ENCODE data around the gene RAVER1. TPM values are rescaled to one million over a fixed set of nuclear protein-coding genes. Genes with fewer than 3 reads are reported as not detected.
"Not testable (repeated sequence)": the region's sequence is repeated elsewhere in the genome, so short reads cannot be mapped to it uniquely, and the experiment has no call there.

The RAVER1 gene
- total and polyA plus RNA-seq, 2 donors, result 5.9 to 15.4 TPM

DNA sequence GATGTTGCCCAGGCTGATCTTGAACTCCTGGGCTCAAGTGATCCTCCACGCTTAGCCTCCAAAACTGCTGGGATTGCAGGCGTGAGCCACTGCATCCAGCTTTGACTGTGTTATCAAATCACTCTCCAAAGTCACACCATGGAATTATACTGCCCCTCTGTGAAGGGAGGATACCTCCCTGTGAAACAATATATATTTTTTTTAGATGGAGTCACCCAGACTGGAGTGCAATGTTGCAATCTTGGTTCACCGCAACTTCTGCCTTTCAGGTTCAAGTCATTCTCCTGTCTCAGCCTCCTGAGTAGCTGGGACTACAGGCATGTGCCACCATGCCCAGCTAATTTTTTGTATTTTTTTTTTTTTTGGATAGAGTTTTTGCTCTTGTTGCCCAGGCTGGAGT is 39.4 kb upstream of the RAVER1 start:
- Histone ChIP-seq H3K27ac (ENCODE audit: low read depth in 1 of 2, low read length in 1 of 2) (no peak overlapping the region), H3K4me3 (ENCODE audit: low read length in 2 of 2) (no peak overlapping the region), H3K27me3 (ENCODE audit: control insufficient read depth in 2 of 2, insufficient read depth in 1 of 2, low read length in 1 of 2) (no peaks in the 10 kb centered on the region), H3K36me3 (ENCODE audit: control insufficient read depth in 2 of 2, insufficient read depth in 2 of 2, low read length in 1 of 2) (peaks cover 38 to 49% of the 10 kb centered on the region in 2 donors), H3K9me3 (ENCODE audit: control insufficient read depth in 2 of 2, insufficient read depth in 1 of 2, low read length in 1 of 2) (no peaks in the 10 kb centered on the region), H3K4me1 (ENCODE audit: control insufficient read depth in 2 of 2, insufficient read depth in 2 of 2, low read length in 2 of 2) (no peaks in the 10 kb centered on the region)
- WGBS, result 98% methylated on average over 3 of the region's 3 CpGs
- DNase-seq (ENCODE audit: low read depth in 6 of 9, low spot score in 9 of 9), result no peak

DNA sequence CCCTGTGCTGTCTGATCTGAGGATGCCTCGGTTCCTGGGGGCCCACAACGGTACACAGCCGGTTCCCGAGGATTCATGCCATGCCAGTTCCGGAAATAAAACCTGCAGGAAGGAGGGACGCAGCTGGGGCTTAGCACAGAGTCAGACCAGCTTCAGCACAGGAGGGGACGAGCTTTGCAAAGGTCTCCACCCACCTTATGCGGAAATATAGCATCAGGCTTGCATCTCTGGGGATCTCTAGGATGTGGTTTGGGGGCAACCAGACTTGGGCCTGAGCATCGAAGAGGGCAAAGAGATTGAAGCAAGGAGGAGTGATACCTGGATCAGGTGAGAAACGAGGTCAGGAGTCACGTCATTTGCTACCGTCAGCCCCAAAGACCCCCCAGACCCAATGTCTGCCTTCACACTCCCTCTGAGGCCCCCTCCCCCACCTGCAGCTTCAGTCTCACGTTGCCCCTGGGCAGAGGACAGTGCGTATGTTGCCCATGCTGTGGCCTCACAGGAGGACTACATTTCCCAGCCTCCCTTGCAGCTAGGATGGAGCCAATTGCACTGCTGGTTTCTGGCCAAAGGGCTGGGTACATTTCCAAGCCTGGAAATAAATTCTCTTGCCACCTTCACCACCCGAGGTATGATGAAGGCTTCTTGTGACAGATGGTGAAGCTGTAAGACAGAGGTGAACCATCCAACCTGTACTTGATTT is 34.9 kb upstream of the RAVER1 start:
- Histone ChIP-seq H3K4me3 (ENCODE audit: low read length in 2 of 2) (no peak overlapping the region), H3K4me1 (ENCODE audit: control insufficient read depth in 2 of 2, insufficient read depth in 2 of 2, low read length in 2 of 2) (no peaks in the 10 kb centered on the region), H3K27ac (ENCODE audit: low read depth in 1 of 2, low read length in 1 of 2) (no peak overlapping the region), H3K9me3 (ENCODE audit: control insufficient read depth in 2 of 2, insufficient read depth in 1 of 2, low read length in 1 of 2) (no peaks in the 10 kb centered on the region), H3K27me3 (ENCODE audit: control insufficient read depth in 2 of 2, insufficient read depth in 1 of 2, low read length in 1 of 2) (no peaks in the 10 kb centered on the region), H3K36me3 (ENCODE audit: control insufficient read depth in 2 of 2, insufficient read depth in 2 of 2, low read length in 1 of 2) (peaks cover 55 to 76% of the 10 kb centered on the region in 2 donors)
- DNase-seq (ENCODE audit: low read depth in 6 of 9, low spot score in 9 of 9), result no peak
- 97% methylated on average over 15 of the region's 15 CpGs for WGBS

DNA sequence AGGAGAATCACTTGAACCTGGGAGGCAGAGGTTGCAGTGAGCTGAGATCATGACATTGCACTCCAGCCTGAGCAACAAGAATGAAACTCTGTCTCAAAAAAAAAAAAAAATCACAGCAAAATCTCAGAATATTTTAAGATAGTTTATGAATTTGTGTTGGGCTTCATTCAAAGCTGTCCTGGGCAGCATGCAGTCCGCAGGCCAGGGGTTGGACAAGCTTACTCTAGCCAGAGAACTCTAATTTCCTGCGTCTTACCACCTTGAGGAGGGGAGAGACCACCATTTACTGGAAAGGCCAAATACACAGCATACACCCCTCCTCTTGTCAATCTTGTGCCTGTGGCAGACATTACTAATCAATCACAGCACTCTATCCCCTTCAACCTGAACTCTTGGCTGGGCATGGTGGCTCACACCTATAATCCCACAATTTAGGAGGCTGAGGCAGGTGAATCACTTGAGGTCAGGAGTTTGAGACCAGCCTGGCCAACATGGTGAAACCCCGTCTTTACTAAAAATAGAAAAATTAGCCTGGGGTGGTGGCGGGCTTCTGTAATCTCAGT is 33.7 kb upstream of the RAVER1 start:
- DNase-seq (ENCODE audit: low read depth in 6 of 9, low spot score in 9 of 9); H3K27ac ChIP-seq (ENCODE audit: low read depth in 1 of 2, low read length in 1 of 2); H3K9me3 ChIP-seq (ENCODE audit: control insufficient read depth in 2 of 2, insufficient read depth in 1 of 2, low read length in 1 of 2); H3K4me1 ChIP-seq (ENCODE audit: control insufficient read depth in 2 of 2, insufficient read depth in 2 of 2, low read length in 2 of 2); H3K27me3 ChIP-seq (ENCODE audit: control insufficient read depth in 2 of 2, insufficient read depth in 1 of 2, low read length in 1 of 2); H3K4me3 ChIP-seq (ENCODE audit: low read length in 2 of 2): not testable (repeated sequence)
- 97% methylated on average over 4 of the region's 4 CpGs for WGBS
- peaks cover 63 to 81% of the 10 kb centered on the region in 2 donors for H3K36me3 ChIP-seq (ENCODE audit: control insufficient read depth in 2 of 2, insufficient read depth in 2 of 2, low read length in 1 of 2)

DNA sequence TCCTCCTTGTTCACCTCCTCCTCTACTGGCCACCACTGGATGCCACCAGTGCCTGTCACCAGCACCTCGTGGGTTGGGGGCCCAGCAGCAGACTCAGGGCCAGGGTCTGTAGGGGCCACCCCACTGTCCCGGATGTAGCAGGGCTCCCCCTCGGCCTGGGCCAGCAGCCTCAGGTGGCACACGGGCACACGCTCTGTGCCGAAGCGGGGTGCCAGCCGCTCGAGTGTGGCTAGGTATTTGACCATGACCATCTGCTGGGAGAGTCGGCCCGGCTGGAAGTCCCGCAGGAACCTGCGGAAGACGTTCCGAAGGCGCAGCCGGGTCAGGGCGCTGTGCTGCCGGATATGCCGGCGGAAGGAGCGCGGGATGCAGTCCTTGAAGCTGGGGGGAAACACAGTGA is 32.2 kb upstream of the RAVER1 start:
- no peaks in the 10 kb centered on the region for H3K27me3 ChIP-seq (ENCODE audit: control insufficient read depth in 2 of 2, insufficient read depth in 1 of 2, low read length in 1 of 2)
- 98% methylated on average over 23 of the region's 23 CpGs for WGBS
- H3K27ac ChIP-seq (ENCODE audit: low read depth in 1 of 2, low read length in 1 of 2), result no peak overlapping the region
- no peak overlapping the region for H3K4me3 ChIP-seq (ENCODE audit: low read length in 2 of 2)
- peaks cover 75 to 91% of the 10 kb centered on the region in 2 donors for H3K36me3 ChIP-seq (ENCODE audit: control insufficient read depth in 2 of 2, insufficient read depth in 2 of 2, low read length in 1 of 2)
- DNase-seq (ENCODE audit: low read depth in 6 of 9, low spot score in 9 of 9), result no peak
- H3K9me3 ChIP-seq (ENCODE audit: control insufficient read depth in 2 of 2, insufficient read depth in 1 of 2, low read length in 1 of 2), result no peaks in the 10 kb centered on the region
- H3K4me1 ChIP-seq (ENCODE audit: control insufficient read depth in 2 of 2, insufficient read depth in 2 of 2, low read length in 2 of 2), result no peaks in the 10 kb centered on the region

DNA sequence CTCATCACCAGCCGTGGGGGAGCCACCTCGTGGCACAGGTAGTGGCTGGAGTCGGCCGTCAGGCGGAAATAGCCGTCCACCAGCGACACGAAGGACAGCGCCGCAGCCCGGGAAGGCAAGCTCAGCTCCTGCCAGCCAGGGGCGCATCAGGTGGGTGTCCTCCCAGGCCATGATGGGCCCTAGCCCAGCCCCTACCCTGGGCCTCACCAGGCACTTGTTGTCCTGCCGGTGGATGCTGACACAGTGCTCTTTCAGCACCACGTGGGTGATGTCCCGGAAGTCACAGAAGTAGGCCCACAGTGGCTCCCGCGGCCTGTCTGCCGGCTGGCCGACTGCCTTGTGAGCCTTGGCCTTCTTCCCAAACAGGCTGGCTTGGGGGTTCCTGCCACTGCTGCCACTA is 31.3 kb upstream of the RAVER1 start:
- no peaks in the 10 kb centered on the region for H3K4me1 ChIP-seq (ENCODE audit: control insufficient read depth in 2 of 2, insufficient read depth in 2 of 2, low read length in 2 of 2)
- H3K27me3 ChIP-seq (ENCODE audit: control insufficient read depth in 2 of 2, insufficient read depth in 1 of 2, low read length in 1 of 2), result no peaks in the 10 kb centered on the region
- H3K4me3 ChIP-seq (ENCODE audit: low read length in 2 of 2), result no peak overlapping the region
- H3K27ac ChIP-seq (ENCODE audit: low read depth in 1 of 2, low read length in 1 of 2), result no peak overlapping the region
- no peak for DNase-seq (ENCODE audit: low read depth in 6 of 9, low spot score in 9 of 9)
- peaks cover 79 to 91% of the 10 kb centered on the region in 2 donors for H3K36me3 ChIP-seq (ENCODE audit: control insufficient read depth in 2 of 2, insufficient read depth in 2 of 2, low read length in 1 of 2)
- no peaks in the 10 kb centered on the region for H3K9me3 ChIP-seq (ENCODE audit: control insufficient read depth in 2 of 2, insufficient read depth in 1 of 2, low read length in 1 of 2)
- WGBS, result 97% methylated on average over 19 of the region's 19 CpGs

DNA sequence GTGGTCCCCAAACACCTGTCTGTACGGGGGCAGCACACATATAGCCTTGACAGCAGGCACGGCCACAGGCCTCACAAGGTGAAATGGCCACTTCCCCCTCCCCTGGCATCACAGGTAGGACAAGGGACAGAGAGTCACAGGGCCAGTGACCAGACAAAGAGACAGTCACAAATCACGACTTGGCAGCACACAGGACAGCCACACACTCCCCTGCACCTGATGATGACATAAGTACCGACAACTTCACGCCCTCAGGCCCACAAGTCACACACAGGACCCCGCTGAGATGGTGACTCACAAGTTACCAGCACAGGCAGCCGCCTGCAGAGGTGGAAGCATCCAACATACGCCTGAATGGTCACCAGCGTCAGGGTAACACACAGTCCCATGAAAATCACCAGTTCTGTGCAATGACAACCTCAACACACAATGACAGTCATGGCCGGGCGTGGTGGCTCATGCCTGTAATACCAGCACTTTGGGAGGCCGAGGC is 30.5 kb upstream of the RAVER1 start:
- no peak for DNase-seq (ENCODE audit: low read depth in 6 of 9, low spot score in 9 of 9)
- Histone ChIP-seq H3K27ac (ENCODE audit: low read depth in 1 of 2, low read length in 1 of 2) (no peak overlapping the region), H3K4me1 (ENCODE audit: control insufficient read depth in 2 of 2, insufficient read depth in 2 of 2, low read length in 2 of 2) (no peaks in the 10 kb centered on the region), H3K9me3 (ENCODE audit: control insufficient read depth in 2 of 2, insufficient read depth in 1 of 2, low read length in 1 of 2) (no peaks in the 10 kb centered on the region), H3K27me3 (ENCODE audit: control insufficient read depth in 2 of 2, insufficient read depth in 1 of 2, low read length in 1 of 2) (no peaks in the 10 kb centered on the region), H3K36me3 (ENCODE audit: control insufficient read depth in 2 of 2, insufficient read depth in 2 of 2, low read length in 1 of 2) (peaks cover 77 to 91% of the 10 kb centered on the region in 2 donors), H3K4me3 (ENCODE audit: low read length in 2 of 2) (no peak overlapping the region)
- WGBS, result 97% methylated on average over 12 of the region's 12 CpGs

DNA sequence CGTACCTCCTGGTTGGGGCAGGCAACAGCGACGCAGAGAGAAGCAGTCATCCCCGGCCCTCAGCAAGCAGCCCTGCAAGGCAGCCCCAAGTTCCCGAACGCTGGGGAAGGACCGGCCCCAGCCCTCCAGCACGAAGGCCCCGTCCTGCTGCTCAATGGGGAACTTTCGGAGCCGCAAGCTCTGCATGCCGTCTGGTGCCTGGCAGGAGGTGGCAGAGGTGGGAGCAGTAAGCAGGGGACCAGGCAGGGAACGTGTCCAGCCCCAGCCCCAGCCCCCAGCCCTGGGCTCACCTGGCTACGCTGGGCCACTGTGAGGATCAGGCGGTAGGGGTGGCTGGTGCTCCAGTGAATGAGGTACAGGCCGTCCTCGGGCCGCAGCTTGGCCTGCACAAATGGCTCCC is 28.9 kb upstream of the RAVER1 start:
- Histone ChIP-seq H3K9me3 (ENCODE audit: control insufficient read depth in 2 of 2, insufficient read depth in 1 of 2, low read length in 1 of 2) (no peaks in the 10 kb centered on the region), H3K4me1 (ENCODE audit: control insufficient read depth in 2 of 2, insufficient read depth in 2 of 2, low read length in 2 of 2) (no peaks in the 10 kb centered on the region), H3K4me3 (ENCODE audit: low read length in 2 of 2) (no peak overlapping the region), H3K27ac (ENCODE audit: low read depth in 1 of 2, low read length in 1 of 2) (no peak overlapping the region), H3K36me3 (ENCODE audit: control insufficient read depth in 2 of 2, insufficient read depth in 2 of 2, low read length in 1 of 2) (peaks cover 76 to 91% of the 10 kb centered on the region in 2 donors), H3K27me3 (ENCODE audit: control insufficient read depth in 2 of 2, insufficient read depth in 1 of 2, low read length in 1 of 2) (no peaks in the 10 kb centered on the region)
- DNase-seq (ENCODE audit: low read depth in 6 of 9, low spot score in 9 of 9), result no peak
- 97% methylated on average over 18 of the region's 18 CpGs for WGBS

DNA sequence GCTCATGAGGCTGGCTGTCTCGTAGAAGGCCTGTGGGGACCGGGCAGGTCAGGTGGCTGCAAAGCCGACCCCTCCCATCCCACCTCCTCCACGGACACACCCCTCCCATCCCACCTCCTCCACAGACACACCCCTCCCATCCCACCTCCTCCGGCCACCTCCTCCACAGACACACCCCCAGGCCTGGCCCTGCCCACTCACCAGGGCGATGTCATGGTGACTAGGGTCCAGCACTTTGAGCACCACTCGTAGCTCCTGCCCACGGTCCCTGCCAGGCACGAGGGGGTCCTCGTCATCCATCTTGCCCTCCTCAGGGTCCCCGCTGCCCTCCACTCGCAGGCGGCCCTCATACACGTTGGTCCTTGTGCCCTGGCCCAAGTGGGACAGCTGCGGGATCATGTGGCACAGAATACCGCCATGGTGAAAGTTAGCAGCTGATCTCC is 28.3 kb upstream of the RAVER1 start:
- WGBS, result 95% methylated on average over 16 of the region's 16 CpGs
- Histone ChIP-seq H3K4me3 (ENCODE audit: low read length in 2 of 2) (no peak overlapping the region), H3K4me1 (ENCODE audit: control insufficient read depth in 2 of 2, insufficient read depth in 2 of 2, low read length in 2 of 2) (no peaks in the 10 kb centered on the region), H3K36me3 (ENCODE audit: control insufficient read depth in 2 of 2, insufficient read depth in 2 of 2, low read length in 1 of 2) (peaks cover 78 to 91% of the 10 kb centered on the region in 2 donors), H3K27me3 (ENCODE audit: control insufficient read depth in 2 of 2, insufficient read depth in 1 of 2, low read length in 1 of 2) (no peaks in the 10 kb centered on the region), H3K27ac (ENCODE audit: low read depth in 1 of 2, low read length in 1 of 2) (no peak overlapping the region), H3K9me3 (ENCODE audit: control insufficient read depth in 2 of 2, insufficient read depth in 1 of 2, low read length in 1 of 2) (no peaks in the 10 kb centered on the region)
- DNase-seq (ENCODE audit: low read depth in 6 of 9, low spot score in 9 of 9), result no peak

DNA sequence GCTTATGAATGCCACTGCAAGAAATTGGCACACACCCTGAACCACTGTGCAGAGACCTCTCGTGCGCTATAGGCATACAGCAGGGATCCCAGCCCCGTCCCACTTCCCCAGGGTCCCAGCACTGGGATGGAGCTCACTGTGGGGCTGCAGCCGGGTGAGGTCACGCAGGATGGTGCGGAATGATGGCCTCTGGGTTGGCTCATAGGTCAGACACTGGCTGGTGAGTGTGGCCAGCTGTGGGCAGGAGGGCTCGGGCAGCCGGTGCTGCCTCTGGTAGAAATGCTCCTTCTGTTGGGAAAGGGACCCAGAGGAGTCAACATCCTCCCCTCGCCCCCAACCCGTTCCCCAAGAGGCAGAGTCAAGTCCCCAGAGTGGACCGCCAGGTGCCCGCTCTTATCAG is 23.1 kb upstream of the RAVER1 start:
- DNase-seq (ENCODE audit: low read depth in 6 of 9, low spot score in 9 of 9), result no peak
- Histone ChIP-seq H3K4me1 (ENCODE audit: control insufficient read depth in 2 of 2, insufficient read depth in 2 of 2, low read length in 2 of 2) (no peaks in the 10 kb centered on the region), H3K36me3 (ENCODE audit: control insufficient read depth in 2 of 2, insufficient read depth in 2 of 2, low read length in 1 of 2) (peaks cover 71 to 77% of the 10 kb centered on the region in 2 donors), H3K9me3 (ENCODE audit: control insufficient read depth in 2 of 2, insufficient read depth in 1 of 2, low read length in 1 of 2) (peaks cover 2 to 3% of the 10 kb centered on the region in 2 donors), H3K27me3 (ENCODE audit: control insufficient read depth in 2 of 2, insufficient read depth in 1 of 2, low read length in 1 of 2) (no peaks in the 10 kb centered on the region), H3K27ac (ENCODE audit: low read depth in 1 of 2, low read length in 1 of 2) (no peak overlapping the region), H3K4me3 (ENCODE audit: low read length in 2 of 2) (no peak overlapping the region)
- 98% methylated on average over 12 of the region's 12 CpGs for WGBS
